GM19455 (cell line): ENCODE results near the gene TLK2.
"Not testable (repeated sequence)": the region's sequence is repeated elsewhere in the genome, so short reads cannot be mapped to it uniquely, and the experiment has no call there.

Experiments used
- ATAC-seq: cut with Tn5 transposase; IDR thresholded peaks from one replicate; pipeline ENCODE4 v1.9.1; 2021; ENCODE audit not compliant: unreplicated experiment

The TLK2 gene

GRCh38 chr17:62557532-62557931 is 78.9 kb downstream of the TLK2 start:
- ATAC-seq: not testable (repeated sequence)

- ATAC-seq: not testable (repeated sequence)
Measured at GRCh38 chr17:62558941-62559340, 80.3 kb downstream of the TLK2 start.

GRCh38 chr17:62560971-62561370 is 82.3 kb downstream of the TLK2 start:
- ATAC-seq: not testable (repeated sequence)

GRCh38 chr17:62562656-62563055 is 84.0 kb downstream of the TLK2 start:
- ATAC-seq: no peak

- ATAC-seq: no peak
Measured at GRCh38 chr17:62565817-62566216, 87.2 kb downstream of the TLK2 start.

DNA sequence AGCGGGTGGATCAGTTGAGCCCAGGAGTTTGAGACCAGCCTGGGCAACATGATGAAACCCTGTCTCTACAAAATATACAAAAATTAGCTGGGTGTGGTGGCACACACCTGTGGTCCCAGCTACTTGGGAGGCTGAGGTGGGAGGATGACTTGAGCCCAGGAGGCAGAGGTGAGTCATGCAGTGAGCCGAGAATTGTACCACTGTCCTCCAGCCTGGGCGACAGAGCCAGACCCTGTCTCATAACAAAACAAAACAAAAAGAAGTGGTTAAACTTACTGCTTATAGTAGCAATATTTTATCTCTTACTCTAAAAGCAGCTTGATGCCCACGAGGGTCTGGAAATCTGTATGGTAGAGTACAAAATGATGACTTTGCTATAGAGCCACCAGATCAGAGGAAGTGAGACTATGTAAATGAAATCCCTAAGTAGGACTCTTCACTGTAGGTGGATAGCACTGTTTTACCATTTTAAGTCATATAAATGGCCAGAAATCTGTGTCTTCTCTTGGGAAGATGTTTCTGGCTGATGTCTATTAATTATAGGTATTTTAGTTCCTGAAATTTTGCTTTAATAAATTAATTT is 88.5 kb downstream of the TLK2 start:
- no peak for ATAC-seq

- ATAC-seq: no peak
Measured at GRCh38 chr17:62572488-62572887, 93.9 kb downstream of the TLK2 start.

DNA sequence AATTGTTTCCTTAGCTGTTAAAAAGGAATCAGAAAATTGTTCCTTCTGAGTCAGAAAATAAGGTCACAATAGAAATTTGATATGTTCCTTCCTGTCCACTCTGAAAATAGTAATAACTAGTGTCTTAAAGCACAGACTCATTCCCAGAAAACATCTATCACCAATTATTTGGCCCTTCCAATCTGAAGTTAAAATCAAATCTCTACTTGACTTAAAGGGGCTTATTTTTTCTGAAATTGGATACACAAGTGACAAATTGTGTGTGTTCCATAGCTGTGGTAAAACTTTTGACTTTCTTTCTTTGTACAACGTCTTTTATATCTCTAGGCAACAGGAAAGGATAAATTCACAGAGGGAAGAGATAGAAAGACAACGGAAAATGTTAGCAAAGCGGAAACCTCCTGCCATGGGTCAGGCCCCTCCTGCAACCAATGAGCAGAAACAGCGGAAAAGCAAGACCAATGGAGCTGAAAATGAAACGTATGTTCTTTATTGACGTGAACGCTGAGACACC is 94.3 kb downstream of the TLK2 start:
- no peak for ATAC-seq

- ATAC-seq: no peak
Measured at GRCh38 chr17:62573480-62574117, 95.0 kb downstream of the TLK2 start.

DNA sequence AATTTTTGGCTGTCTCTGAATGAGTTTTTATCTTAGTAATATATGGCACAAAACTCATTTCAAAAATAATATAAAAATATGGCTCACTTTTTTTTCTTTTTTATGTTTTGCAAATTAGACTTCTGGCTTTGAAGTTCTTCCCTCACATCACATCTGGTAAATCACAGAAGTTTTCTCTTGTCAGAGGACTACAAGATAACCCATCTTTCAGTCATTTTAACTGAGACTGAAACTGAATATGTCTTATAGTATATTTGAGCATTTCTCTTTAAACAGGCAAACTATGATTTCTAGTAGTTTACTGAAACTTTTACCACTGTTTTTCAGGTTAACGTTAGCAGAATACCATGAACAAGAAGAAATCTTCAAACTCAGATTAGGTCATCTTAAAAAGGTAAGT is 97.8 kb downstream of the TLK2 start:
- no peak for ATAC-seq

DNA sequence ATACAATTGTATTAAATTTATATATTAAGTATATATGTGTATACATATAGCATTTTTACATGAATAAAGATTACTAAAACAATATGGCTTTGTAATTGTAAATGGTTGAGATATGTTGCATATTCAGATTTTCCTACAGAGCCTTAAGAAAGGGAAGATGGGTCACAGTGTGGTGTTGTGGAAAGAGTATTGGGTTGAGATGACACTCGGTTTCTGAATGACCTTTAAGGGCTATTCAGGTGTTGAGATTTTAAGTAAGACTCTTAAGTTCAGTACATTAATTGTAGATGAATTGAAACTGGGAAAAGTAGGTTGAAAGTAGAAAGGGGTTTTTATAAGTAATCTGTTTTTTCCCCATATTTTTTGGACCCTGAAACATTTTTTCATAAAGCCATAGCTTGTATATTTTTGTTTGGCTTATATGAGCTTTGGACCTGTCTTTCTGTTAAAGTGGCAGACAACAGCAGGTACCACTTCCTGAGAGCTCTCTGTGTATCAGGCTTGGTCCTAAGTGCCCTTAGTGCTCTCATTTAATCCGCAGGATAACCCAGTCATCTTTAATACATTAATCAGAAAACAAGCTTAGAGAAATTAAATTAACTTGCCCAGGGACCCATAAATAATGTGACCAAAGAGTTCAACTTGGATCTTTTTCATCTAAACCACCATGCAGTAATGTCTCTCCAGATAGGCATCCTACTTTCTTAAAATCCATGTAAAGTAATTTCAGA is 100.3 kb downstream of the TLK2 start:
- ATAC-seq: no peak

GRCh38 chr17:62580947-62581346 is 102.3 kb downstream of the TLK2 start:
- ATAC-seq: no peak

DNA sequence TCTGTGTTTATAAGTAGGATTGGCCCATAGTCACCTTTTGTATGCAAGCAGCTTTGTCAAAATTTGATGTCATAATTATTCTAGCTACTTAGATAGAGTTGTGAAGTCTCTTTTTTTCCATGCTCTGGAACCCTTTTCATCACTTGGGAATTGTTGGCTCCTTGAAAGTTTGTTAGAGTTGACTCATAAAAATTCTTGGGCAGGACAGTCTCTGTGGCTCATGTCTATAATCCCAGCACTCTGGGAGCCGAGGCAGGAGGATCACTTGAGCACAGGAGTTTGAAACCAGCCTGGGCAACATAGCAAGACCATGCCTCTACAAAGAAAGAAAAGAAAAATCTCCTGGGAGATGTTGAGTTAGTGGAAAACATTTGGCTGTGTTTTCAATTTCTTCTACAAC is 103.1 kb downstream of the TLK2 start:
- no peak for ATAC-seq

DNA sequence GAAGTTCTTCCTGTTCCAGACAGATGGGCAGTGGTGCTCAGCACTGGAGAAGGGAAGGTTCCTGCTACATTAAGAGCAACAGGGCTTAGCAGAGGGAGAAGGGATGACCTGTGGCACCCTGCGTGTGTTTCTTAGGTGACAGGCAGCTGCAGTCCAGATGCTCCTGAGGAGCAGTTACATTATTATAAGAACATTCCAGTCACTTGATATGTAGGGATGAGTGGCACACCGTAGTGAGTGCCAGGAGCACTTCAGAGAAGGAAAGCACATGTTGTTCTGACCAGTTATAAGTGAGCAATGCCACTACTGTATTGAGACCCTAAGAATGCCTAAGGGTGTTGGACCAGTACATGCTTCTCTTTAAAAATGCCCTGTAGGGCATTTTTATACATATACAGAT is 108.9 kb downstream of the TLK2 start:
- ATAC-seq: no peak

DNA sequence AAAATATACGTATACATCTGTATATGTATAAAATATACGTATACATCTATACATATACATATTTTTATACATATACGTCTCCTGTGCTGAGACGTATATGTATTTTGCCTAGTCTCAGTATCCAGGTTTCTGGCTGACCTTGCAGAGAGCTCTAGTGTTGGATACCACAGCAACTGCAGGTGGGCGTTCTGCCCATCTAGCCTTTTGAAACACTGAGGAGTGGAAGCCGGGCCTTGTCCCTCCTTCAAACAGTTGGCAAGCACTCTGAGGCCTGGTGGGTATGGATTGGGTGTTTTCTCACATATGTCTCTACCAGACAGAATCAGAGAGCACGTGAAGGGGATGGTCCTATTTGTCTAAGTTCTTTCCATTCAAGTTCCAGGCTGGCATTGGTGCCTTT is 109.5 kb downstream of the TLK2 start:
- ATAC-seq: no peak

DNA sequence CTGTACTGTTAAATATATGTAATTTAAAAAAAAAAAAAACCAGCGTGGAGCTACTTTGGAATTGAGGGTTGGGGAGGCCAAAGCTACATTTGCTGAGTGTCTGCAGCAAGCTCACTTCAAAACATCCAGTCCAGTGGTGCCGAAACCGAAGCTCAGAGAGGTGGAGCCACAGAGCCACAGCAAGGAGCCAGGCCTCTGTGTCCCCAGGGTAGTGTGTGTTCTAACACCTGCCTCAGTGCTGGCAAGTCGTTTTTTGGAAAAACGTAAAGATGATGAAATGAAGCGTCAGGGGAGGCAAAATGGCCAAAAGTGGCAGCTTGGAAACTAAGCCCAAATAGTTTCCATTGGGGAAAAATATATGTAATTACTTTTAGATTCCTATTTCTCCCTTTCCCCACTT is 112.7 kb downstream of the TLK2 start:
- ATAC-seq: no peak

GRCh38 chr17:62591822-62592221 is 113.2 kb downstream of the TLK2 start:
- not testable (repeated sequence) for ATAC-seq

- no peak for ATAC-seq
Measured at GRCh38 chr17:62592341-62593099, 113.9 kb downstream of the TLK2 start.

DNA sequence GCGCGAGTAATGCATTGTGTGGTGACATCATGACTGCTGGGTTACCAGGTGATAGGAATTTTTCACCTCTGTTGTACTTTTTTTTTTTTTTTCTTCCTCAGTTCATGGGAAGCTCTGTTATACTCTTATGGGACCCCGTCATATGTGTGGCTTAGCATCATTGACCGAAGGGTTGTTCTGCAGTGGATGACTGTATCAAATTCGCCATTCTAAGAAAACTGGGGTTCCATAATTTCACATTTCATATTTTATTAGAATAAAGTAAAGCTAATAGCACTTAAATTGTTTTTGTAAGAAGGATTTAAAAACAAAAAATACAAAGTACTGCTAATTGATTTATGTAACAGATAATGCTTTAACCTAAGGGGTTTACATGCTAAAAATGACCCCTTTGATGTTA is 116.9 kb downstream of the TLK2 start:
- no peak for ATAC-seq

GRCh38 chr17:62596662-62597061 is 118.0 kb downstream of the TLK2 start:
- no peak for ATAC-seq

DNA sequence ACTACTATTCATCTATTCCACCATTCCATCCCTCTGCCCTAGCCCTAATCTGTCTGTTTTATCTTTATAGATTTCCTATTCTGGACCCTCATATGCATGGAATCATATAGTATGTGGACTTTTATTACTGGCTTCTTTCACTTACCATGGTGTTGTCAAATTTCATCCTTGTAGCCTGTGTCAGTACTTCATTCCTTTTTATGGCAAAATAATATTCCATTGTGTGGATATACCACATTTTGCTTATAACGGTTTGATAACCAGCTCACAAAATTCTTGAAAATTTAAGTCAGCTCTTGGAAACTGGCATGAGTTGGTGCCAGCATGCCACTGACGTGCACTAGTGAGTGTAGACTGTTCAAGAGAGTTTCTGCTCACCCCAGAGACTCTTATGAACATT is 118.5 kb downstream of the TLK2 start:
- ATAC-seq: no peak
